HS-27A (cell line): Measurements from ENCODE around the gene WDR82.

Source experiments
- DNase-seq: peaks from one replicate; pipeline ENCODE4 v3.0.0-alpha.2; 2012; ENCODE audit warnings: low read depth, missing footprints

The WDR82 gene

DNA sequence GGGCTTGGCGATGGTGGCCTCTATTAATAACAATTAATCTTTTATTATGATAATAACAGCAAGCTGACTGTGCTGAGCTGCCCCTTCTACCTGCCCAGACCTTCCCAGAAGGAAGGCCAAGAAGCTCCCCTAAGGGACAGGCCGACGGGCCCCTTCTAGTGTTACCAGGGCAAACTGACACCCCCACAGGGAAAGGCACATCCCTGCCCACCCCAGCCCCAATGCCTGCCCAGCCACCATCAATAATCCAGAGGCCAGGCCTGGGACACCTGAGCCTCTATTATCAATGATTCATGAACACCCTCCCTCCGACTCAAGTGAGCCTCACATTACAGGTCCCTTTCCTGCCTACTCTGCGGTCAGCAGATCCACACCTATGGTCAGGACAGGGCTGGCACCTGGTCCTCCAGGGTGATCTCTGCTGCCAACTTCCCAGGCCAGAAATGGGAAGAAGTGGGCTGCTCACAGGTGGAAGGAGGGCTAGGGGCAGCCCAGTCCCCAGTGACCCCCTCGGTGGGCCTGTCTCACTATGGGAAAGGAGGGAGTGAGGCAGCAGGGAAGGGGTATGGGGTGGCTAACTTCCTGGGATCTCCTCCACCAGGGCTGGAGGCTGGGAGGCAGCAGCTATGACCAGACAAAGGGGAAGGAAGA lies 41.3 kb downstream of the WDR82 start:
- no peak for DNase-seq

DNA sequence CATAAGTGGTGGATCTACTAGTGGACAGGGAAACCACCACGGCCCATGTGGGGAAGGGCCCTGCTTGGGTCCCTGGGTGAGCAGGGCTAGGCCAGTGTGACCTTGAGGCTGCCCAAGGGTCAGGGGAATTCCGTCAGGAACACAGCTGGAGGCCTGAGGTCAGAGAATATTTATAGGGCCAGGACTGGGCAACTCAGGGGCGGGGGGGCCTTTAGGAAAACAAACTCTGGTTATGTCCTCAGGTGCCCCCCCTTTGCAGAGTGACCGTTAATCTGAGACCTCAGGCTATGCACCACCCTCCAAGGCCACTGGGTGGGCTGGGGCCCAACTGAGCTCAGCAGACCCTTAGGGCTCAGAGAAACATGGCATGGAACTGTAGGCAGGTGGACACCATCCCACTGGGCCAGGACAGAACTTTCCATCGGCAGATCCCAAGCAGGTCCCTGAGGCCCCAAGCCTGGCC lies 42.0 kb downstream of the WDR82 start:
- no peak for DNase-seq

- no peak for DNase-seq
These were observed 43.7 kb downstream of the WDR82 start for GRCh38 chr3:52234516-52235447.

GRCh38 chr3:52233968-52234367 lies 44.5 kb downstream of the WDR82 start:
- DNase-seq: no peak

GRCh38 chr3:52233108-52233591 lies 45.3 kb downstream of the WDR82 start:
- DNase-seq: no peak

GRCh38 chr3:52232279-52233107 lies 46.0 kb downstream of the WDR82 start:
- DNase-seq: no peak

DNA sequence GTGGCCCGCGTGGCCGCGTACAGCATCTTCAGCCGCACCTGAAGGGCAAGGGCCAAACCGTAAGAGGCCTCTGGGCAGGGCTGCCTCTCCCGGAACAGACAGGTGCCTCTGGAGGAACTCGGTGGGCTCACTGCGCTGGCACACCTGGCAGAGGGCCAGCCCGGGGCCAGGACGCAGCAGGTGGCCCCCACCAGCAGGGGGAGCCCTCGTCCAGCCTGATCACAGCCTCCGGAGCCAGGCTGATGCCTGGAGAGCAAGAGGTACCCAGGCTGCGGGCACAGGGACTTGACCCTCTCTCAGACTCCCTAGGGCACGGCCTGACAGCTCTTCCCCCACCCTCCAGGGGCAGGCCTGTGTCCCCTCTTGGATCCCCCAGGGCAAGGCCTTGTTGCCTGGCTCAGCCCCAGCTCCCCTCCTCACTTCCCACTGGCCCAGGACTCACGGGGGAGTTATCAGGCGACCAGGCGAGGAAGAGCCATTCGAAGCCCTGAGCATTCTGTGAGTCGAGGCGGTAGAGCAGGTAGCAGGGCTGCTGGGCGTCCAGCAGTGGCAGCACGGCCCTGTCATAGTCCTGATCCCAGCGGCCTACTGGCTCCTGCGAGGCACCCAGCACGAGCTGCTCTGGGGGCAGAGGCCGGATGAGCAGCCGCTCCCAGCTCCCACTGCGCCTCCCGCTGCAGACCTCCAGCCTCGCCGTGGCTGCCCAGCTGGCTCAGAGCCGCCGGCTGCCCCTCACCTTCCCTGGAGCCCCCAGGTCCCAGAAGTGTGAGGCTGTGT lies 46.8 kb downstream of the WDR82 start:
- DNase-seq: no peak

- no peak for DNase-seq
These were observed 47.5 kb downstream of the WDR82 start for GRCh38 chr3:52230889-52231499.

GRCh38 chr3:52230461-52230860 lies 48.0 kb downstream of the WDR82 start:
- DNase-seq: no peak

GRCh38 chr3:52229656-52230055 lies 48.8 kb downstream of the WDR82 start:
- no peak for DNase-seq

GRCh38 chr3:52228751-52229291 lies 49.6 kb downstream of the WDR82 start:
- no peak for DNase-seq

DNA sequence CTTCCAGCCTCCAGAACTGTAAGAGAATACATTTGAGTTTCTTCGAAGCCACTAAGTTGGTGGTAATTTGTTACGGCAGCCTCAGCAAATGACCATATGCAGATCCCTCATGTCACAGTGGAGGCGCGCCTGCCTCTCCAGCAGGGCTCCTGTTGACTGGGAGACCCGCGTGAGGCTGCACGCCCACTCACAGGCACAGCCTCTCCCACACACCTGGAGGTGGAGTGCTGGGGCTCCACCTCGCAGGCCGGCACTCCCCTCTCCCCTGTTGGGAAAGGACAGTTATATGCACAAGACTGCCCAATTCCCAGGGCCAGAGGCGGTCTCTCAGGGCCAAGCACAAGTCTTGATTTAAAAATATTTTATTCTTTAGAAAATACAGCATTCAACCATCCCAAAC lies 50.2 kb downstream of the WDR82 start:
- DNase-seq: no peak

DNA sequence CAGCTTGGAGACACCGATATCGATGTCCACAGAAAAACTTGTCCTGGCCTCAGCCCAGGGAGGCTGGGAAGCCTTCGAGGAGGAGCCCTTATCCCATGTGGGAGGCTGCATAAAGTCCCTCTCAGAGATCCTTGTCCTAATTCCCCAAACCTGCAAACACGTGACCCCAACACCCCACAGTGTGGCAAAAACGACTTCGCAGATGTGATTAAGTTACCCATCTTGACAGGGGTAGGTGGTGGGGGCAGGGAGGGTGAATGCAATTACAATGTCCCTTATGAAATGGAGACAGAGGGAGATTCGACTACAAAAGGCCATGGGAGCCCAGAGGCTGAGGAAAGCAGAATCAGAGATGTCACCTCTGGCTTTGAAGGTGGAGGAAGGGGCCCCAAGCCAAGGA lies 50.7 kb downstream of the WDR82 start:
- no peak for DNase-seq

GRCh38 chr3:52227117-52227516 lies 51.3 kb downstream of the WDR82 start:
- no peak for DNase-seq

DNA sequence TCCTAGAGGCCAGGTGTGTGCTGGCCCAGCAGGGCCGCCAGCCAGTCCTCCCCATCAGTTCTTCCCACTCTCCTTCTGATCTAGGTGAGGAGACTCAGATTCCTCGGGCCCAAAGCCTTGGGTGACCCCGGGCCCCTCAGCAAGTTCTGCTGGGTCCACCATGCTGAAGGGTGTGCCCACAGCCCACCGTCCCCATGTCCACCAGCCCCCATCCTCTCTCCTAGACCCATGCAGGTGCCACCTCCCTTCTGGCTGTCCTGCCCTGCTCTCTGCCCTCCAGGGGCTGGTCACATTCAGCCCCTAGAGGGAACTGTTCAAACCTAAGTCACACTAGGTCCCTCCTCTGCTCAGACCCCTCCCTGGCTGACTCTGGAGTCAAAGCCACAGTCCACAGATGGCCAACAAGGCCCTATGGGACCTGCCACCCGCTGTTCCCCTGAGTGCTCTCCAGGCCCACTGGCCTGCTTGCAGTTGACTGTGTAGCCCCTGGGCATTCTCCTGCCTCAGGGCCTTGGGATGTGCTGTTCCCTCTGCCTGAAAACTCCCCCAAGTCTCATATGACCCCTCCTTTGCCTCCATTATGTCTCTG lies 52.1 kb downstream of the WDR82 start:
- no peak for DNase-seq

DNA sequence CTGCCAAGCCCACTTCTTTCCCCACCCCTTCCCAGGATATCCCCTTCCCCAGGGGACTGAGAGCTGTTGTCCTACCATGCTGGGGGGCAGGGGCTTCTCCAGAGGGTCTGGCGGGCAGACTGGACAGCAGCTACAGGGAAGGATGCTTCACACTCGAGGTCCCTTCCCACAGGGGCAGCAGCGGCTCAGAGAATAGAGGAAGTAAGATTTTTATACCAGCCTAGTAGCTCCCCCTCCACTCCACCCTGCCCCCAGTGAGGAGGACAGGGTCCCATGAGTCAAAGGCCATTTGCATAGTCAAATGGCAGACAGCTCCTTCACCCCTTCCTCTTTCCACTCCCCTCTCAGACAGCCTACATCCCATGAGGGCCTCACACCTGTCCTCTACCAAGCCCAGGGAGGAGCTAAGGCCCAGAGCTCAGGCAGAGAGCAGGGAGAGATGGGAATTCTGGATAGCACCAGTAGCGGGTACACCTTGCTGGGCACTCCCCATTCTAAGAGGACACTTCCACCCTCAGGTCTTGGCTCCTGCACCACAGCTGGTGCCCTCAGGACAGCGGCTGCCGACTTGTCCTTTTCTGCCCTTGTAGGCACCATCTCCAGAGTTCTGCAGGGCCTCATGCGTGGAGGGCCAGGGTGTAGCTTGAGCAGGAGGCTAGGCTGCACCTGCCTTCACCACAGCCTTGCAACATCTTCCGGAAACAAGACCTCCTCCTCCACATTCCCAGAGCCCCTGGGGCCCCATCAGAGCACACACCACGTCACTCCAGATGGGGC lies 52.8 kb downstream of the WDR82 start, which contains the start of gene TLR9:
Gene TLR9, minus strand, starts transcription at position 194 of the 777 bp plus-strand sequence. Its CDS starts 116 bp downstream, at position 78.
- DNase-seq: no peak

DNA sequence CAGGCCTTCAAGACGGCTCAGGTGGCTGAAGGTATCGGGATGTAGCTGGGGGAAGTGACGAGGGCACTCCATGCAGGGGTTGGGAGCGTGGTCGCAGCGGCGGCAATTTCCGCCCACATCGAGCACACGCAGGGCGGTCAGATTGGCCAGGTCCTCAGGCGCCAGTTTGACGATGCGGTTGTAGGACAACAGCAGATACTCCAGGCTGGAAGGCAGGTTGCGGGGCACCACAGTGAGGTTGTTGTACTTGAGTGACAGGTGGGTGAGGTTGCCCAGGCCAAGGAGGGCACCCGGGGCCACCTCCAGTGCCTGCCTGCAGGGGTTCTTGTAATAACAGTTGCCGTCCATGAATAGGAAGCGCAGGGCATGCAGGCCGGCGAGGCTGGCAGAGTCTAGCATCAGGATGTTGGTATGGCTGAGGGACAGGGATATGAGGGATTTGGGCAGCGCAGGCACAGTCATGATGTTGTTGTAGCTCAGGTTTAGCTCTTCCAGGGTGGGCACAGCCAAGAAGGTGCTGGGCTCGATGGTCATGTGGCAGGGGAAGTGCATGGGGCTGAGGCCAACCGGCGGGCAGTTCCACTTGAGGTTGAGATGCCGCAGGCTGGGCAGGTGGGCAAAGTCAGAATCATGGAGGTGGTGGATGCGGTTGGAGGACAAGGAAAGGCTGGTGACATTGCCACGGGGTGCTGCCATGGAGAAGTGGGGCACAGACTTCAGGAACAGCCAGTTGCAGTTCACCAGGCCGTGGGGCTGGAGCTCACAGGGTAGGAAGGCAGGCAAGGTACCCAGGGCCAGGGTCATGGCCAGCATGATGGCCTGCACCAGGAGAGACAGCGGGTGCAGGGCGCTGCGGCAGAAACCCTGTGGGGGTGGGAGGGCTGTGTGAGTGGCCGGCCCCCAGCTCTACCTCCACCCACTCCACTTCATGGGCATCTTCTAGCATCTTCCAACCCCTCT lies 54.7 kb downstream of the WDR82 start:
- no peak for DNase-seq
